ENCODE data around the gene PCNX1. TPM values are rescaled to one million over a fixed set of nuclear protein-coding genes. Genes with fewer than 3 reads are reported as not detected.

PCNX1 gene
- total and polyA plus RNA-seq, 9 of the 15 experiments (the other 6 are each of a cell fraction or from before 2014, with no cell fraction given) = 0.30 to 4.5 (median 2.3) TPM

- H3K9me3 ChIP-seq (replicated peaks; ENCODE audit: control insufficient read depth, insufficient read depth, low read depth, low read length) = no peaks in the 10 kb centered on the region
- CTCF ChIA-PET (ENCODE audit: low intra/inter-chr PET ratio) = no interaction called here
- H3K27ac ChIP-seq (ENCODE audit: extremely low read depth, low read depth, low read length) = no peak overlapping the region
- H3K4me2 ChIP-seq (ENCODE audit: insufficient read depth, low read length) = no peak overlapping the region
- H3K4me1 ChIP-seq (replicated peaks in 1 of 2; ENCODE audit: control insufficient read depth in 2 of 2, insufficient read depth in 2 of 2, low read length in 2 of 2) = no peaks in the 10 kb centered on the region
- no peaks in the 10 kb centered on the region for H3K79me2 ChIP-seq (ENCODE audit: control insufficient read depth, insufficient read depth, low read length)
- H3K9me1 ChIP-seq (ENCODE audit: control insufficient read depth, insufficient read depth, low read length) = no peaks in the 10 kb centered on the region
- no peak for ATAC-seq
- BruUV-seq (replicated peaks) = no TSS peak
- H3K27me3 ChIP-seq (ENCODE audit: control insufficient read depth in 2 of 2, insufficient read depth in 2 of 2, low read length in 2 of 2) = no peaks in the 10 kb centered on the region
- no peak for DNase-seq (ENCODE audit: extremely low read depth in 1 of 4, low spot score in 3 of 4)
- H4K20me1 ChIP-seq (replicated peaks; ENCODE audit: control insufficient read depth, insufficient read depth, low read length) = no peaks in the 10 kb centered on the region
- in situ Hi-C loops (cut with MboI) (no loop called here), intact Hi-C loops (cut with micrococcal nuclease) (no loop called here)
- no peak for FAIRE-seq
- H3K9ac ChIP-seq (ENCODE audit: insufficient read depth in 1 of 2, low read depth in 2 of 2, low read length in 2 of 2) = no peak overlapping the region
- POLR2A ChIA-PET = no interaction called here
- H3K36me3 ChIP-seq (ENCODE audit: control insufficient read depth, insufficient read depth, low read length) = no peaks in the 10 kb centered on the region
- H3K4me3 ChIP-seq = no peak overlapping the region
- 19% methylated on average over 1 of the region's 1 CpG for WGBS (ENCODE audit: insufficient coverage, low coverage, missing lambda C conversion rate)
- no peak for TF ChIP-seq CHD4 (IDR thresholded peaks at IDR 0.05; ENCODE audit: insufficient read depth, insufficient replicate concordance, low read depth, low read length, poor library complexity, severe bottlenecking)
- no peak for TF ChIP-seq TFE3 (CRISPR knock-in tag; IDR thresholded peaks at IDR 0.05)
- no peak for TF ChIP-seq ZNF830 (CRISPR knock-in tag; IDR thresholded peaks at IDR 0.05)
- TF ChIP-seq SRSF9 (IDR thresholded peaks at IDR 0.05; ENCODE audit: borderline replicate concordance, low read depth, low read length) = no peak
- TF ChIP-seq ID3 (CRISPR knock-in tag; IDR thresholded peaks at IDR 0.05) = no peak
- no peak for TF ChIP-seq ID3 (tag; IDR thresholded peaks at IDR 0.05)
- TF ChIP-seq CREBBP (IDR thresholded peaks at IDR 0.05; ENCODE audit: low read depth, low read length) = no peak
- no peak for TF ChIP-seq ZNF77 (CRISPR knock-in tag; IDR thresholded peaks at IDR 0.05)
- TF ChIP-seq SMAD1 (IDR thresholded peaks at IDR 0.05; ENCODE audit: low read depth, low read length, partially characterized antibody) = no peak
- TF ChIP-seq CBX5 (IDR thresholded peaks at IDR 0.05; ENCODE audit: borderline replicate concordance, low read depth) = no peak
- H2AFZ ChIP-seq (ENCODE audit: low read depth, low read length) = no peak overlapping the region
Measured at GRCh38 chr14:71076462-71077092, 169.3 kb downstream of the PCNX1 start.
